NK-92 (cell line): ENCODE measurements around the gene UTP14C.
A peak's percentile ranks its signal among the peaks of the same experiment; 100 is the strongest.
"Not testable (repeated sequence)": the region's sequence is repeated elsewhere in the genome, so short reads cannot be mapped to it uniquely, and the experiment has no call there.

Experiments
- DNase-seq: peaks from one replicate; lab custom pipeline; 2025; ENCODE audit not compliant: unreplicated experiment; lab: John Stamatoyannopoulos, UW

The UTP14C gene

DNA sequence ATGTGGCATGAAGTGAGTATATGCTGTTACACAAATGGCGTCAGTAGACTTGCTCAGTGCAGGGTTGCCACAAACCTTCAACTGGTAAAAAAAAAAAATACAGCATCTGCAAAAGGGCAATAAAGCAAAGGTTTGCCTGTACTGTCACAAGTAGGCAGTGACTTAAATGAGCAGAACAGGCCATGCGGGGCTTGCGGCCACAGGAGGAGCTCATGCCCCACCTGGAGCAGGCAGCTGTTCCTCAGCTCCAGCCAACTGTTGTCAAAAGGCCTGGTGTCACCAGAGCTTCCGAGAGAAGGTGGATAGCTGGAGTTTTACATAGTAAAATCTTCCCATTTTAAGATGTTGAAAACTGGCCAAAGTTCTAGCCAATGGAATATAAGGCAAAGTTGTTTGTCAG, 20.9 kb upstream of the UTP14C start:
- no peak for DNase-seq

DNA sequence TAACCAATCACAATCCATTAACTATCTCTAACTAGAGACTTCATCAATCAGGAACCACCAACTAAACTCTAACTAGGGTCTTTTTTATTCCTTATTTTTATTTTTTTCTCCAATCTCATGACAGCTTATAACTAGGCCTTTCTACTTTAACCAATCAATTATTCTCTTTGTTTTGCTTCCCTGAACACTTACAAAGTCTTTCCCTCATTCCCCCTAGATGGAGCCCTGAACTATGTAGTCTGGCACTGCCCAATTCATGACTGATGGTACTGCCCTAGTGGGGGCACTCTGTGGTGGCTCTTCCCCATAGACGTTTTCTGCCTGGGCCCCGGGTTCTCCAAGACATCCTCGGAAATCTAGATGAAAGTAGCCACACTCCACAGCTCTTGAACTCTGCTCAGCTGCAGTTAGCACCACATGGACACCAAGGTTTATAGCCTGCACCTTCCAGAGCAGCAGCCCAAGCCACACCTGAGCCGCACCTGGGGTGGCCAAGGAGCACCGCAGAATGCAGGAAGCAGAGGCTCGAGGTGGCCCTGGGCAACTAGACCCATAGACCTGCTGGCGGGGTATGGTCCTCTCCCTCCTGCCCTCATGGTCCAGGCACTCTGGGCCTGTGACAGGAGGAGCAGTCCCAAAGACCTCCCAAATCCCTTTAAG, 19.9 kb upstream of the UTP14C start:
- DNase-seq, result no peak

GRCh38 chr13:52005841-52006522, 18.5 kb upstream of the UTP14C start:
- DNase-seq, result no peak

DNA sequence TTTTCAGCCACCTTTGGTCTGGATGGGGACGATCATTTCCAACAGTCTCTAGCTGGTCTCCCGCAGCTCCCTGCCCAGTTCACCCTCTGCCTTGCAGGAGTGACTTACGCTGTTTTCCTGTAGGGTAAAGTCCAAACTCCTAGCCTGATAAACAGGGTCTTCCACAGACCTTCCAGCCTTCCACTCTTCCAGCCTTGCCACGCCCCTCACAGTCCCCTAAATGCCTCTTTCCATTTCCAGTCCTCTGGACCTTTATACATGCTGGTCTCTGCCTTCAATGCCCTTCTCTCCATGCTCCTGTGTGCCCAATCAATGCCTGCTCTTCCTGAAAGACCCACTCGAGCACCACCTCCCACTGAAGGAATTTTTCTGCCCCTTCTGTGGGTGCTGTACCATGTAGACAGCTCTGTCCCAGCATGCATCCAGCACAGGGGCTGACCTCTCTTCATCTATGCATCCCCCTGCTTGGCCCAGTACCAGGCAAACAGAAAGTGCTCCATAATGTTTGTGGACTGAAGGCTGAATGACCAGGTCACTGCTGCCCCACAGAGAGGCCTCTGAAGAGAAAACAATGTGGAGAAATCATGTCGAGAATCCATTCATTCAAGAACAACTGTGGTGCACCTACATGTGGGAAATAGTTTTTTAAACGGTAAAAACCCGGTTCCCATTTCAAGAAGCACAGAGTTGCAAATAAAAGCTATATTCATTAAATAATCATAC, 17.8 kb upstream of the UTP14C start:
- no peak for DNase-seq

DNA sequence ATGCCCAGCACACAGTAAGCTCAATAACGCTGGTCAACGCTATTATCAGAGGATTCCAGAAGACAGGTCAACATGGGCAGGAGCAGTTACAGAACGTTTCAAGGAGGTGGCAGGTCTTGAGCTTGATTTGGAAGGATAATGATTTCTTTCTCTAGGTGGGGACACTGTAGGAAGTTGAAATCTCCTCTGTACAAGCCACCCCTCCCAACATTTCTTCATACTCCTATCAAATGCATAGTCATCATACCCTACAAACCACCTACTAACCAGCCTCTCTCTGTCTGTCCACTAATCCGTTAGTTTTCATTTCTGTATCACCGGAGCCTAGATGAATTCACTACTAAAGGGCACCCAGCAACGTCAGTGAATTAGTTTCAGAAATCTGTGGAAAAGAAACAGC, 14.5 kb upstream of the UTP14C start:
- no peak for DNase-seq

- DNase-seq, result no peak
These were observed 13.4 kb upstream of the UTP14C start, which contains the start of gene ATP7B for GRCh38 chr13:52010890-52011631. TSS of gene ATP7B (minus strand) at chr13:52011450. CDS start at chr13:52011337, 113 bp downstream.

DNA sequence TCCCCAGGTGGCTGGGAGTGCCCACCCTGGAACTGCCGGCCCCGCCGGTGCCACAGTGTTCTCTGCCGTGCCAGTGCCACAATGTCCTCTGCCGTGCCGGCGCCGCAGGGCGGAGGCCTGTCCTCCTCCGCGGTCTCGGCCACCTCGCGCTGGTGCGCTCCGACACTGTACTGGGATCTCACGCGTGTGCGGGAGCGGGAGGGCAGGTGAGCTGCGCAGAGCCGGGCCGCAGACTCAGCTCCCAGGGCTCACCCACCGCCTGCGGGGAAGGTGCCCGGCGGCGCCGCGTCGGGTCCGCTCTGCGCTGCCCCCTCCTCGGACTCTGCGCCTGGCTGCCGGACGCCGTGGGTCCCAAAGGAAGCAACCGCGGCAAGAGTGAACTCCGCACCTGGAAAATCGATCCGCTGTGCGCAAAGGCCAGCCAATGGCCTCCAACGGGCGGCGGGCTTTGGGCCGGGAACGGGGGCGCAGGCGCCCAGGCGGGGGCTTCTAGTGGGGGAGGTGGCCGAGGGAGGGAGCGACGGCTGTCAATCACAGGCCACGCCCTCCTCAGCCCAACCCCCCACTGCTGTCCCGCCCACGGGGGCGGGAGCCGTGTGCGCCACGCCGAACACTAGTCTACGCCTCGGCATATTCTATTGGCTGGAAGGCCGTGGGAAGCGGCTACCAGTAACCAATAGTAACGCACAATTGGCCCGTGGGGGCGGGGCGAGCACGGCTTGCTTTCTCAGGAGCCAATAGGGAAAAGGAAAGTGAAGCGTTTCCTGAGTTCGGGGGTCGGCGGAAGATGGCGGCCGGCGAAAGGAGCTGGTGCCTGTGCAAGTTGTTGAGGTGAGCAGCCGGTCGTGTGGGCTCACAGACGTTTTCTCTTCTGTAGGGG, 12.6 kb upstream of the UTP14C start, which contains the start of gene ALG11:
ALG11 (plus strand) TSS at position 767 of the 880 bp plus-strand sequence; CDS start at position 788, 21 bp downstream.
- DNase-seq, result peak; percentile 94

DNA sequence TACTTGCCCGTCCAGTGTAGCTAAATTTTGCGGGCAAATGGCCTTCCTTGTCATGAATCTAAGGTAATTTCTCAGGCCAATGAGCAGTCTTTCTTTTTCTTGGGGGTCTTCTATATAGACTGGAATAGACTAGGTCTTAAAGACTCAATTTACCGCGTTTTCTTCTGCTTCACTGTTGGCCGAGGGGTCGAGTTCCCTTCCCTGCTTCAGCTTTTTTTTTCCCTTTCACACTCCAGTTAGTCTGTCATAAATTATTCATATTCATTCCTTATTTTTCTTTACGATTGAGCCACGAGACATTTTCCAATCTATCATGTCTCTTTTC, 12.0 kb upstream of the UTP14C start:
- DNase-seq, result no peak

- no peak for DNase-seq
These were observed 8.2 kb upstream of the UTP14C start for GRCh38 chr13:52016296-52016695.

GRCh38 chr13:52020191-52020590, 4.3 kb upstream of the UTP14C start:
- no peak for DNase-seq

- DNase-seq, result no peak
These were observed 2.1 kb upstream of the UTP14C start for GRCh38 chr13:52022356-52022755.

DNA sequence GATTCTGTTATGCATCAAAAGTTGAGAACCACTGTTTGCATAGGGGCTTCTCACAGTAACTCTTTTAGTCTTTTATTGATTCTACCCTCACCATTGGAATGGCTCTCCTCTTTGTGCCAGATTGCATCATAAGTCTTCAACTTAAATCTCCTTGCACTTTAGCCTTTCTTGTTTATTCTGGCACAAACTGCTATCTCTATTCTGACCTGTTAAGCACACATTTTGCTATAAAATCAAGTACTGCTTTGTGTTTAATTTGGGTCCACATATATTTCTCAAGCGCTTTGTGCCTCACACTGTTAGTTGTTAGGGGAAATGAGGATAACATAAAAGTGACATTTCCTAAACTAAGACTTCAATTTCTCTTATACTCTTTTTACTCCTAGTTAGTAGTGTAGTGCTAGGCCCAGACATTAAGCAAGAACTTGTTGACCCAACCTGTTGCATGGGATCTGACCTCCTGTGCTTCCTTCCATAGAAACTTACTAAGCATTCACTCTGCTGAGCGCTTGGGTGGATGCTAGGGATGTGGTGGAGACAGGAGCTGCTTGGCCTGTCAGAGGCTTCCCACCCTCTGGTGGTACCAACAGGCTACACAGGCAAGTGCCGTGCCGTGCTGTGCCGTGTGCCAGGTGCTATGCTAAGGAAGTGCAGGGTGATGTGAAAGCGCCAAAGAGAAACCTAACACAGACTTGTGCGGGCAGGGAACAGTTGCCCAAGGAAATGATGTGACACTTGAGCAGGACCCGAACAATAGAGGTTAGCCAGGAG, 1.2 kb downstream of the UTP14C start:
- no peak for DNase-seq

DNA sequence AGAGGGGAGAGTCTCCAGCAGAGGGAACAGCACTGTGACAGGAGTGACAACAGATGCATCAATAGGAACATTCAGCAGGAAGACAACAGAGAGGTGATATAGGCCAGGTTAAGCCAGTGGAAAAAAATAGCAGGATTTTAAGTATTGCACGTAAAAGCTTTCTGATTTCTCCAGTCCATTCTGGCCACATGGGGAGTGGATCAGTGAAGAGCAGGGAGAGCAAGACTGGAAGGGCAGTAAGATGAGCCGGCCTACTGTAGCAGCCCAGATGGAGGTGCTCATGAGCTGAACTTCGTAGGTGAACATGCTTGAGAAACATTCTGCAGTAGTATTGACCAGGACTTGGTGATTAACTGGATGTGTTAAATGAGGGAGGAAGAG, 1.7 kb downstream of the UTP14C start:
- no peak for DNase-seq

DNA sequence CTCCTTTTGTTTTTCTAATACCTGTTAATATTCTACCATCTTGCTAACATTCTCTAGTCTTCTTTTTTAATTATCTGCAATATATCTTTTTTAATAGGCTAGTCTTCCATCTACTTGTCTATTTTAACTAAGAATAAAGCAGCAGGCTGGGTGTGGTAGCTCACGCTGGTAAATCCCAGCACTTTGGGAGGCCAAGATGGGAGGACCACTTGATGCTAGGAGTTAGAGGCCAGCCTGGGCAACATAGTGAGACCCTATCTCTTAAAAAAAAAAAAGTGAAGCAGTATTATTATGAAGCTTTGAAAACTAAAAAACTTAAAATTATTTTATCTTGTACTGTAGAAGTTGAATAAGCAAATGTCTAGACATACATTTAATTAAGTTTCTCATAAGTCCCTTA, 3.3 kb downstream of the UTP14C start:
- no peak for DNase-seq

- no peak for DNase-seq
These were observed 5.1 kb downstream of the UTP14C start for GRCh38 chr13:52029569-52029968.

GRCh38 chr13:52030401-52030800, 5.9 kb downstream of the UTP14C start:
- not testable (repeated sequence) for DNase-seq

- no peak for DNase-seq
These were observed 8.5 kb downstream of the UTP14C start for GRCh38 chr13:52033039-52033438.

DNA sequence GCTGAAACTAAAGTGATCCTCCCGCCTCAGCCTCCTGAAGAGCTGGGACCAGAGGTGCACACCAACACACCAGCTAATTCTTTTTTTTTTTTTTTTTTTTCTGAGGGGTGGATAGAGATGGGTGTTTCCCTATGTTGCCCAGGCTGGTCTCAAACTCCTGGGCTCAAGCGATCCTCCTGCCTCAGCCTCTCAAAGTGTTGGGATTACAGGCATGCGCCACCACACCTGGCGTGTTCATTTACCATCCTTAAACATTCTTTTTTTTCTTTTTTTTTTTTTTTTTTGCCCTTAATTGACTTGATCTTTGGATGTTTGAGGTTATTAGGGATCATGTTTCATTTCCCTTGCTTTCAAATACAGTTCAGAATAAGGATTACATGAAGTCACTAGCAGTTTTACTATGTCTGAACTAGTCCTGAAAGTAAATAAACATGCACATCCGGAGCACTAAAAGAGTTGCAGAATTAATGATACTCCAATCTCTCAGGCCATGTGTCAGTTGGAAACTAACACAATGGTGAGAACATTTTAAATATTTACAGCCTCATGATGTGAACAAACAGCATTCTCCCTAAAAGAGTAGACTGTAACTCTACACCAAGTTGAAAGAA, 10.2 kb downstream of the UTP14C start:
- DNase-seq, result no peak

GRCh38 chr13:52036037-52036436, 11.5 kb downstream of the UTP14C start:
- no peak for DNase-seq
